ENCODE data around the gene PEX14.

GRCh38 chr1:10489291-10490055, 14.7 kb downstream of the PEX14 start:
- TF ChIP-seq SREBF1 (IDR thresholded peaks at IDR 0.05; ENCODE audit: low read length), result no peak
- no peak for TF ChIP-seq RAD51 (IDR thresholded peaks at IDR 0.05)
- TF ChIP-seq USF2 (IDR thresholded peaks at IDR 0.05; ENCODE audit: borderline replicate concordance, low read depth, low read length), result no peak
- TF ChIP-seq CTCF (IDR thresholded peaks at IDR 0.05 in 2 of 3, conservative IDR thresholded peaks at IDR 0.05 in 1 of 3; ENCODE audit: control insufficient read depth in 2 of 3, extremely low read depth in 1 of 3, insufficient read depth in 1 of 3, low read depth in 3 of 3, low read length in 3 of 3), result no peak
- no peak for TF ChIP-seq FOS (IDR thresholded peaks at IDR 0.05; ENCODE audit: borderline replicate concordance, extremely low read depth, insufficient read length)
- TF ChIP-seq SUPT20H (IDR thresholded peaks at IDR 0.05; ENCODE audit: borderline replicate concordance, control insufficient read depth, low read depth, low read length), result no peak
- no peak for TF ChIP-seq GATAD2B (conservative IDR thresholded peaks at IDR 0.05; ENCODE audit: low read depth)
- no peak for TF ChIP-seq JUNB (IDR thresholded peaks at IDR 0.05)
